ENCODE results near the gene SEMA3D. TPM values are rescaled to one million over a fixed set of nuclear protein-coding genes. Genes with fewer than 3 reads are reported as not detected.

The SEMA3D gene
- total and polyA plus RNA-seq, 2 donors (not counting 1 experiment from before 2014, with no cell fraction given), result 0.46 to 0.59 TPM

- intact Hi-C loops (cut with micrococcal nuclease), result no loop called here
- Mint-ChIP-seq H3K27me3 (no peaks in the 10 kb centered on the region), H3K4me1 (no peaks in the 10 kb centered on the region), H3K27ac (no peak overlapping the region), H3K9me3 (ENCODE audit: insufficient read depth) (peaks cover 6% of the 10 kb centered on the region), H3K4me3 (no peak overlapping the region)
- Histone ChIP-seq H3K9ac (ENCODE audit: low read length) (no peak overlapping the region), H3K9me3 (ENCODE audit: control extremely low read depth in 1 of 3, control insufficient read depth in 2 of 3, insufficient read depth in 1 of 3, low read length in 2 of 3) (peaks cover 0 to under 1% (median 0%) of the 10 kb centered on the region in 3 donors), H4K20me1 (ENCODE audit: control insufficient read depth, insufficient read depth, low read length, poor library complexity, severe bottlenecking) (no peaks in the 10 kb centered on the region), H3K27ac (ENCODE audit: low read length in 2 of 2) (no peak overlapping the region), H3K4me3 (ENCODE audit: control extremely low read depth in 1 of 5, extremely low read depth in 1 of 5, insufficient read depth in 1 of 5, low read depth in 2 of 5, low read length in 4 of 5) (no peak overlapping the region), H3K79me2 (ENCODE audit: control insufficient read depth, insufficient read depth, low read length) (no peaks in the 10 kb centered on the region), H3K27me3 (replicated peaks in 1 of 4; ENCODE audit: control extremely low read depth in 1 of 4, control insufficient read depth in 3 of 4, insufficient read depth in 4 of 4, low read length in 3 of 4) (no peaks in the 10 kb centered on the region), H3K4me1 (ENCODE audit: control insufficient read depth in 2 of 2, insufficient read depth in 2 of 2, low read length in 2 of 2) (no peaks in the 10 kb centered on the region), H2AFZ (ENCODE audit: insufficient read depth, low read depth, low read length, poor library complexity, severe bottlenecking) (no peak overlapping the region), H3K4me2 (replicated peaks; ENCODE audit: low read depth, low read length, poor library complexity, severe bottlenecking) (no peak overlapping the region), H3K36me3 (replicated peaks in 1 of 2; ENCODE audit: control extremely low read depth in 1 of 2, control insufficient read depth in 1 of 2, extremely low read depth in 1 of 2, insufficient read depth in 2 of 2, low read length in 1 of 2) (no peaks in the 10 kb centered on the region)
- no peak for TF ChIP-seq EZH2 (IDR thresholded peaks at IDR 0.05; ENCODE audit: borderline replicate concordance, insufficient read depth, low read depth, low read length, poor library complexity, severe bottlenecking)
- TF ChIP-seq CTCF (IDR thresholded peaks at IDR 0.05), result no peak
- WGBS (ENCODE audit: insufficient coverage), result no CpG with 5 or more reads among the region's 2 CpGs
- DNase-seq, result no peak
- POLR2A ChIA-PET, result no interaction called here
- CTCF ChIA-PET, result interaction anchor here (1.6 kb wide), 1 partner anchor 19 kb away, joined by 5 read pairs; the partner anchor contains the start of gene SEMA3D
- no peak for ATAC-seq (ENCODE audit: low read depth)
Observed at GRCh38 chr7:85205754-85206153, 18.9 kb upstream of the SEMA3D start.

GRCh38 chr7:85204496-85204895, 17.6 kb upstream of the SEMA3D start:
- no peak overlapping the region for H3K9ac ChIP-seq (ENCODE audit: low read length)
- no peaks in the 10 kb centered on the region for H3K79me2 ChIP-seq (ENCODE audit: control insufficient read depth, insufficient read depth, low read length)
- no peak overlapping the region for H3K4me2 ChIP-seq (replicated peaks; ENCODE audit: low read depth, low read length, poor library complexity, severe bottlenecking)
- H2AFZ ChIP-seq (ENCODE audit: insufficient read depth, low read depth, low read length, poor library complexity, severe bottlenecking), result no peak overlapping the region
- no peak overlapping the region for H3K27ac ChIP-seq (ENCODE audit: low read length in 2 of 2)
- no peak overlapping the region for H3K4me3 ChIP-seq (ENCODE audit: control extremely low read depth in 1 of 5, extremely low read depth in 1 of 5, insufficient read depth in 1 of 5, low read depth in 2 of 5, low read length in 4 of 5)
- no peaks in the 10 kb centered on the region for H3K4me1 ChIP-seq (ENCODE audit: control insufficient read depth in 2 of 2, insufficient read depth in 2 of 2, low read length in 2 of 2)
- ATAC-seq (ENCODE audit: low read depth) (no peak), DNase-seq (no peak)
- H4K20me1 ChIP-seq (ENCODE audit: control insufficient read depth, insufficient read depth, low read length, poor library complexity, severe bottlenecking), result no peaks in the 10 kb centered on the region
- no peak for TF ChIP-seq EZH2 (IDR thresholded peaks at IDR 0.05; ENCODE audit: borderline replicate concordance, insufficient read depth, low read depth, low read length, poor library complexity, severe bottlenecking)
- TF ChIP-seq CTCF (IDR thresholded peaks at IDR 0.05), result no peak
- H3K27me3 ChIP-seq (replicated peaks in 1 of 4; ENCODE audit: control extremely low read depth in 1 of 4, control insufficient read depth in 3 of 4, insufficient read depth in 4 of 4, low read length in 3 of 4), result no peaks in the 10 kb centered on the region
- Mint-ChIP-seq H3K9me3 (ENCODE audit: insufficient read depth) (peaks cover 6% of the 10 kb centered on the region), H3K27ac (no peak overlapping the region), H3K4me3 (no peak overlapping the region), H3K27me3 (peaks cover 7% of the 10 kb centered on the region), H3K4me1 (no peaks in the 10 kb centered on the region)
- intact Hi-C loops (cut with micrococcal nuclease), result no loop called here
- ChIA-PET CTCF (interaction anchor here (1.6 kb wide), 1 partner anchor 18 kb away, joined by 5 read pairs; the partner anchor contains the start of gene SEMA3D), POLR2A (no interaction called here)
- no CpG with 5 or more reads among the region's 2 CpGs for WGBS (ENCODE audit: insufficient coverage)
- H3K36me3 ChIP-seq (replicated peaks in 1 of 2; ENCODE audit: control extremely low read depth in 1 of 2, control insufficient read depth in 1 of 2, extremely low read depth in 1 of 2, insufficient read depth in 2 of 2, low read length in 1 of 2), result no peaks in the 10 kb centered on the region
- peaks cover 0 to 4% (median 0%) of the 10 kb centered on the region in 3 donors for H3K9me3 ChIP-seq (ENCODE audit: control extremely low read depth in 1 of 3, control insufficient read depth in 2 of 3, insufficient read depth in 1 of 3, low read length in 2 of 3)

Measured in B cell (primary cell).